IPS DF 6.9 (cell line): ENCODE results near the gene GGA2.
"Not testable (repeated sequence)": the region's sequence is repeated elsewhere in the genome, so short reads cannot be mapped to it uniquely, and the experiment has no call there.

ENCODE experiments used
- DNase-seq: peaks from one replicate; pipeline ENCODE4 v3.0.0-alpha.2; 2013; ENCODE audit warnings: low read depth, low spot score
- H3K27ac ChIP-seq: one replicate; pipeline ENCODE4 v1.5.1; 2013; ENCODE audit warnings: low read length, control low read depth
- H3K27me3 ChIP-seq: 2 replicates; pipeline ENCODE4 v1.6.1; 2013; ENCODE audit warnings: mild to moderate bottlenecking, low read length; ENCODE audit not compliant: control insufficient read depth, insufficient read depth
- H3K36me3 ChIP-seq: 2 replicates; pipeline ENCODE4 v1.6.1; 2013; ENCODE audit warnings: low read length; ENCODE audit not compliant: control insufficient read depth, insufficient read depth
- H3K4me1 ChIP-seq: 2 replicates; pipeline ENCODE4 v1.6.1; 2013; ENCODE audit warnings: low read length; ENCODE audit not compliant: control insufficient read depth, insufficient read depth
- H3K4me3 ChIP-seq: 2 replicates; pipeline ENCODE4 v1.5.1; 2013; ENCODE audit warnings: mild to moderate bottlenecking, low read length
- H3K9me3 ChIP-seq: 2 replicates; pipeline ENCODE4 v1.6.1; 2013; ENCODE audit warnings: low read length, inconsistent platforms; ENCODE audit not compliant: control insufficient read depth, insufficient read depth
- WGBS: extraction: QIAGEN DNeasy Blood & Tissue Kit; methylation state at CpG from one replicate; pipeline ENCODE4 v1.1.7; 2013; ENCODE audit warnings: mixed read lengths, missing lambda C conversion rate; ENCODE audit not compliant: insufficient read length, insufficient coverage; 5-methylcytosine and 5-hydroxymethylcytosine counted together

The GGA2 gene

DNA sequence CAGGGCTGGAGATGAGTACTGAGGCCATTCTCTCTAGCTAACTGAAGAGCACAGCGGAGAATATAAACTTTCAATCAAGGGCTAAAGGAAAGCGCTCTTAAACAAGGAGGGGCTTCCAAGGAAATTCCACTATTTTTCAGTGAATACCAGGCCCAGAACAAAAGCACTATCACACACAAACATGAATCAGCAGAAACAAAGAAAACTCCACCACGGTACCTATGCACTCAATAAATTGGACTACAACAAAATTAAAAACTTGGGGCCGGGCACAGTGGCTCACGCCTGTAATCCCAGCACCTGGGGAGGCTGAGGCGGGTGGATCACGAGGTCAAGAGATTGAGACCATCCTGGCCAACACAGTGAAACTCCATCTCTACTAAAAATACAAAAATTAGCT, 72.8 kb downstream of the GGA2 start:
- not testable (repeated sequence) for H3K9me3 ChIP-seq, H3K36me3 ChIP-seq, H3K27me3 ChIP-seq, H3K4me1 ChIP-seq, DNase-seq, H3K27ac ChIP-seq, H3K4me3 ChIP-seq
- WGBS = no CpG with 5 or more reads among the region's 7 CpGs

DNA sequence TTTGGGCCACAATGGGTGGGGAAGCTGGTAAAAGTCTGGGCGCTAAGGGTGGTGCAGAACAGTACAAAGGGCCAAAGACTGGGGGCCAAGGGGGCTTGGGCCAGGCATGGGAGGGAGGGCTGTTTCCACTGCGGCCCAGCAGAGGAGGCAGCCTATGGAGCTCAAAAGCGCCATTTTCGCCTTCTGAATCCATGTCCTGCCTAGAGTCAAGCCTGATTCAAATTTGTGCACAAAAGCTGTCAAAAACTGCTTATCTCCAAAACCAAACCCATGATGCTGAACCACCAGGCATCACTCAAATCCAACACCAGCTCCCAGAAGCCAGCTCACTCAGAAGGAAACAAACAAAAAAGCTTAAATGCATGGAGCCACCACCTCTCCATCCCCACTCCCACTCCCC, 73.3 kb downstream of the GGA2 start:
- Histone ChIP-seq H3K27me3 (no peaks in the 10 kb centered on the region), H3K4me1 (no peaks in the 10 kb centered on the region), H3K4me3 (no peak overlapping the region), H3K9me3 (no peaks in the 10 kb centered on the region), H3K27ac (no peak overlapping the region), H3K36me3 (no peaks in the 10 kb centered on the region)
- no peak for DNase-seq
- WGBS = no CpG with 5 or more reads among the region's 4 CpGs

DNA sequence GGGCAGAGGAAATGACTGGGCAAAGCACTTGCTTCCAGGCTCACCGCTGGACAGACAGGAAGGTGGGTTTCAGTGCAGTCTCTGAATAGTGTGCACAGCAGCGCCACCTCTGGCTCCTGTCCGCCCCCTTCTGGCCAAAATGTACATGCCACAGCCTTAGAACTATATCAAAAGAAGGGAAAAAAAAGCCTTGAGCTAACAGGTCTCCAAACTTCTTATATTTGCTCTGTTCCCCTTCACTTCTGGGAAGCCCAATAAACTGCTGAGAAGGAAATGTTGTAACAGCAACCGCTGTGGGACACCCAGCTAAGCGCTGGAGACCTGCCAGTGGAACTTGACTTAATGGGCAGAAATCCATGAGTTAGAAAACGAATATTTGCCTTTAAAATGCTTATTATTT, 74.8 kb downstream of the GGA2 start:
- no peak overlapping the region for H3K4me3 ChIP-seq
- peak; percentile 43 for DNase-seq
- H3K27ac ChIP-seq = no peak overlapping the region
- H3K9me3 ChIP-seq = no peaks in the 10 kb centered on the region
- no CpG with 5 or more reads among the region's 6 CpGs for WGBS
- H3K27me3 ChIP-seq = no peaks in the 10 kb centered on the region
- no peaks in the 10 kb centered on the region for H3K4me1 ChIP-seq
- H3K36me3 ChIP-seq = no peaks in the 10 kb centered on the region

DNA sequence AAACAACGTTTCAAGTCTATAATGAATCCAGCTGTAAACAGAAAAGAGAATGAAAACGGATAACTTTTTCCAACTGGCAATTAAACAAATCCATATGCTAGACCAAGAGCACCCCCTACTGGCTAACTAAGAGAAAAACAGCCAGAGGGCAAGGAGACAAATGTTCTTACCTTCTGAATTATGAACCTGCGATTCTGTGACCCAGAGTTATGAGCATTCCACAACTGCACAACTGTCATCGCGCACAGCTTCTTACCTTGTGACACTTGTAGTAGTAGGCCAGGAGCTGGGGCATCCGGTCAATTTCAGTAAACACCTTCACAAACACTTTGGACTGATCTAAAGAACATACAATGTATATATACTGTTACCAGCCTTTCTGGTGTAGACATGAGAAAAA, 75.9 kb downstream of the GGA2 start:
- Histone ChIP-seq H3K4me3 (no peak overlapping the region), H3K9me3 (no peaks in the 10 kb centered on the region), H3K36me3 (no peaks in the 10 kb centered on the region), H3K27ac (no peak overlapping the region), H3K4me1 (no peaks in the 10 kb centered on the region), H3K27me3 (no peaks in the 10 kb centered on the region)
- WGBS = no CpG with 5 or more reads among the region's 6 CpGs
- DNase-seq = no peak

DNA sequence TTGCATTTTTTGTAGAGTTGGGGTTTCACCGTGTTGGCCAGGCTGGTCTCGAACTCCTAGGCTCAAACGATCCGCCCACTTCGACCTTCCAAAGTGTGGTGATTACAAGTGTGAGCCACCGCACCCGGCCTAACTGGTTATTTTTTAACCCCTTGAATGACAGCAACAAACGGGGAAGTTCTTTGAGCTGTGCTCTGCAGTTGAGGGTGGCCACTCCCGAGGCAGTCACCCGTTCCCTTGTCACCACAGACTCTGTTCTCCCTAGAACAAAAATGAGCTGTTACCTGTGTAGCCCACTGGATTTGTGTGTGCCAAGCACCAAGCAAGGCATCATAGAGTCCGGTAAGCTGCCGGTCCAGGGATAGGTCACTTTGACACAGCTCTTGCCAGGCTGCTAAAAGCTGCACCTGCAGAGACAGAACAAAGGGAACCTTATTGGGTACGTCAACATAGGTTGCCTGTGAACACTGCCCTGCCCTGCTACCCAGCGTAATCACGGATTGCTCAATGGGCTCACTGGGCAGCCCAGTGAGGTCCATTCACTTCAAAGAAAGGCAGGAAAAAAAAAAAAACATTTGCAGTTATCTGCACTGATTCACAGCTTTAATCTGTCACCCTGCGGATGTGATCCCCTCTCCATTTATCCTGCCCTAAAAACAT, 76.9 kb downstream of the GGA2 start:
- Histone ChIP-seq H3K4me3 (no peak overlapping the region), H3K36me3 (no peaks in the 10 kb centered on the region), H3K27me3 (no peaks in the 10 kb centered on the region), H3K27ac (no peak overlapping the region), H3K4me1 (no peaks in the 10 kb centered on the region), H3K9me3 (no peaks in the 10 kb centered on the region)
- no CpG with 5 or more reads among the region's 16 CpGs for WGBS
- no peak for DNase-seq

DNA sequence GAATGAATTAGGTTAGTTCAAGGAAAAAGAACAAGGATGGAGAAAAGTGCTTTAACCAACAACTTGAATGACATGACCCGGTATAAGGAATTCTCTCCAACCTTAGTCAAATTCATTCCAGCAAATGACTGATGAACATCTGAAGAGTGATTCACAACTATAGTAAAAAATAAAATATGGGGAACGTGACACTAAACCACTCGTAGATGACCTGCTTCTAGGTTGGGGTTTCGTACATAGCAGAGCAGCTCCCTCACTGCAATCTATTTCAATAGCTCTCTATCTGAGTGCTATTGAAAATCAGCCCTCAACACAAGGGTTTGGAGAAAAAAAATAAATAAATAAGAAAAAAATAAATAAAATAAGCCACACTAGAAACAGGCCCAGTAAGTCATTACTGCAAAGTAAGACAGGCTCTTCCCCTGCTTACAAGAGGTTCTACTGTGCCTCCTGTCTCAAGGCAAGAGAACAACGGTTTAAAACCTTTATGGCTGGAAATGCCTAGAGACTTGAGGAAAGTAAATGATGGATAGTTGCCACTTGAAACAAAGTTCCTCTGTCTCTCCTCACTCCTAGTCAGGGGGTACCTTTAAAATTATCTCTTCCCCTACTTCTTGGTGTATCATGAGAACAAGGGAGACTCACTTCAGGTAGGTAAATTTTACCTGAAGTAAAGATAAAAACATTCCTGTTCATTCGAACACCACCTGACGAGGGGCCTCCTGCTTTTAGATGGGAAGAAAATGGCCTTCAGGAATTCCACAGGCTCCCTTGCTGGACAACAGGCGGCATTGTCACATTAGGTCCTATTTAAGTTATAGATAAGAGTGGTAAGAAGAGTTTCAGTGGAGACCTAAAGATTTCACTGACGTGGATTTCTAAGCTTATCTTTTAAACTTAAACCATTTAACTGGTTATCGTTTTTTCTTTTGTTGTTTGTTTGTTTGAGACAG, 77.8 kb downstream of the GGA2 start:
- H3K4me1 ChIP-seq = no peaks in the 10 kb centered on the region
- H3K27ac ChIP-seq = no peak overlapping the region
- H3K27me3 ChIP-seq = no peaks in the 10 kb centered on the region
- H3K4me3 ChIP-seq = no peak overlapping the region
- WGBS = no CpG with 5 or more reads among the region's 10 CpGs
- no peaks in the 10 kb centered on the region for H3K36me3 ChIP-seq
- H3K9me3 ChIP-seq = no peaks in the 10 kb centered on the region
- DNase-seq = no peak

DNA sequence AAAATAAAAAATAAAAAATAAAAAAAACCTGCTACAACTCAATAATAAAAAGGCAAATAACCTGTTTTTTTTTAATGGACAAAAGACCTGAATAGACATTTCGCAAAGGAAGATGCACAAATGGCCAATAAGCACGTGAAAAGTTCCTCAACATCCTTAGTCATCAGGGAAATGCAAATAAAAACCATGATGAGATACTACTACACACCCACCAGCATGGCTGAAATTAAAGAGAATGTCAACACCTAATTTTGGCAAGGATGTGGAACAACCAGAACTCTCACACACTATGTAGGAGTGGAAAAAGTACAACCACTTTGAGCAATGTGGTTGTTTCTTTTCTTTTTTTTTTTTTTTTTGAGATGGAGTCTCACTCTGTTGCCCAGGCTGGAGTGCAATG, 81.9 kb downstream of the GGA2 start:
- DNase-seq = no peak
- H3K9me3 ChIP-seq = no peaks in the 10 kb centered on the region
- H3K4me3 ChIP-seq = no peak overlapping the region
- H3K27me3 ChIP-seq = no peaks in the 10 kb centered on the region
- peaks cover 1% of the 10 kb centered on the region; the same call in 1 of the 2 replicates for H3K4me1 ChIP-seq
- H3K36me3 ChIP-seq = peaks cover 3% of the 10 kb centered on the region; the same call in 1 of the 2 replicates
- H3K27ac ChIP-seq = no peak overlapping the region
- WGBS = no CpG with 5 or more reads among the region's 2 CpGs

DNA sequence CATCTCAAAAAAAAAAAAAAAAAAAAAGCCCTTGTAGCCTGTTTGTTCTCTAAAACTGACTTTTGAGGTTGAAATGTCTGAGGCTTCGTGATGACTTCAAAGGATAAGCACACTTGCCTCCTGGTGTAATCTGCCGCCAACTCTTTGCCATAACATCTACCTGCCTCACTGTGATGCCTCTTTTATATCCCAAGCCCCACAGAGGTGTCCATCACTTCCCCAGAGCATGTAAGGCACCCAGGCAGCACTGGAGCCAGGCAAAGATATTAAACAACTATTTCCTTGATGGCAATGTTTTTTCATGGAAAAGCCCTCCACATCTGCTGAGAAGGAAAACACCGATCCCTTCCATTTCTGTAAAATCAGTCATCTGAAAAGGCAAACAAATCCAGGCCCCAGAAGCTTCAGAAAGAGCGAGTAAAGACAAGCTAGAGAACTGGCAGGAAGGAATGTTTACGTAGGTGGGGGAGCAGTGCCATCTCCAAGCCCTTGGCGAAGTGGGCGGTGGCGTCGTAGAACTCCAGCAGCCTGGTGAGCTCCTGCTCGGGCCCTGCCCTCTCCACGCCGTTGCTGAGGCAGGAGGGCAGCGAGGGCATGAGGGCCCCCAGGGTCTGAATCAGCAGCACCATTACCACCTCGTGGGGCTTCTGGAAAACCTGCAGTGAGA, 85.9 kb downstream of the GGA2 start:
- no CpG with 5 or more reads among the region's 14 CpGs for WGBS
- Histone ChIP-seq H3K4me1 (peaks cover 3% of the 10 kb centered on the region), H3K27ac (no peak overlapping the region), H3K36me3 (peaks cover 5% of the 10 kb centered on the region; the same call in 1 of the 2 replicates), H3K27me3 (no peaks in the 10 kb centered on the region), H3K4me3 (no peak overlapping the region), H3K9me3 (no peaks in the 10 kb centered on the region)
- no peak for DNase-seq

DNA sequence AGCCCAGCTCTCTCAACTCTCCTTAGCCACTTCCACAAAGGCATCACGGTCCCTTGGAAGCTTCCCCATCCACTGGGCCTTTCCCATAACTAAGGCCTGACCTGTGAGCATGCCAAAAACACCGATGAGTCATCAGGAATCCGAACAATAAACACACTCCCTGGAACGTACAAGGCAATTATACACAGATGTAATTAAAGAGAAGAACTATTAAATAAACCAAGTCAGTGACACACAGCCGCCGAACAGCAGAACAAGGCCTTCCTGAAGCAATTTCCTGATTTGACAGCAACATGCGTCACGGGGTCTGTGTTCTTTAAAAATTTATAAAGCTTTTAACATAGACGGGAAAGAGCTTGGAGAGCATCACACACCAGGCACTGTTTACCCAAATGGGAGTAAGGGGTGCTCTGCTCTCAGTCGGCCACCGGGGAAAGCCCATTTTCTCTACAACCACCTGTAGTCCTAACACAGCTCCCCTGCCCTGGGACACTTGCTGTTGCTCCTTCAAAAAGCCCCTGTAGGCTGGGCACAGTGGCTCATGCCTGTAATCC, 86.7 kb downstream of the GGA2 start:
- Histone ChIP-seq H3K36me3 (peaks cover 5% of the 10 kb centered on the region; the same call in 1 of the 2 replicates), H3K9me3 (no peaks in the 10 kb centered on the region), H3K27me3 (no peaks in the 10 kb centered on the region), H3K27ac (no peak overlapping the region), H3K4me3 (no peak overlapping the region), H3K4me1 (peaks cover 3% of the 10 kb centered on the region)
- no peak for DNase-seq
- no CpG with 5 or more reads among the region's 11 CpGs for WGBS

DNA sequence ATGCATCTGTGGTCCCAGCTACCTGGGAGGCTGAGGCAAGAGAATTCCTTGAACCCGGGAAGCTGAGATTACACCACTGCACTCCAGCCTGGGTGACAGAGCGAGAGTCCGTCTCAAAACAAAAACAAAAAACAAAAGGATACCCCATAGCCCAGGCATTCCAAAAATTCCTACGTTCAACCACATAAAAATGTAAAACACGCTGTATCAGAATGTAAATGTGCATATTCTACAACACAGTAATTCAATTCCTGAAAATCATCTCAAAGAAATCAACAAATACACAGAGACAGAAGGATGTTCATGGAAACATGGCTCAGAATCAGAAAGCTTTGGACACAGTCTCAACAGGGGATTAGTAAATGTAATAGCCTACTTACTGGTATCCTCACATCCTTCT, 90.3 kb downstream of the GGA2 start:
- H3K27ac ChIP-seq = no peak overlapping the region
- no peaks in the 10 kb centered on the region for H3K9me3 ChIP-seq
- no peak for DNase-seq
- H3K4me3 ChIP-seq = no peak overlapping the region
- no CpG with 5 or more reads among the region's 5 CpGs for WGBS
- H3K27me3 ChIP-seq = no peaks in the 10 kb centered on the region; the same call in 1 of the 2 replicates
- H3K4me1 ChIP-seq = peaks cover 3% of the 10 kb centered on the region
- peaks cover 7% of the 10 kb centered on the region; the same call in 1 of the 2 replicates for H3K36me3 ChIP-seq
